HUDEP-2 (cell line): ENCODE measurements around the gene GNAQ.
"Not testable (repeated sequence)": the region's sequence is repeated elsewhere in the genome, so short reads cannot be mapped to it uniquely, and the experiment has no call there.

ENCODE experiments used
- DNase-seq, 76 experiments: peaks; one replicate each; lab custom pipeline; 2025; ENCODE audit not compliant: unreplicated experiment in 76 of 76; lab: John Stamatoyannopoulos, UW

GNAQ gene

GRCh38 chr9:77760919-77761318 lies 270.7 kb downstream of the GNAQ start:
- not testable (repeated sequence) for DNase-seq

- DNase-seq = no peak
Measured at GRCh38 chr9:77759391-77759790, 272.2 kb downstream of the GNAQ start.

- peak in 3 of 76 experiments; percentile 7 to 16 (median 9) for DNase-seq
Measured at GRCh38 chr9:77756449-77756848, 275.2 kb downstream of the GNAQ start.

GRCh38 chr9:77753180-77753579 lies 278.4 kb downstream of the GNAQ start:
- DNase-seq = no peak

- DNase-seq = no peak
Measured at GRCh38 chr9:77752554-77752953, 279.1 kb downstream of the GNAQ start.

- DNase-seq = peak in 15 of 76 experiments; percentile 4 to 39 (median 15)
Measured at GRCh38 chr9:77751341-77752091, 280.1 kb downstream of the GNAQ start.

GRCh38 chr9:77750981-77751340 lies 280.6 kb downstream of the GNAQ start:
- no peak for DNase-seq

- no peak for DNase-seq
Measured at GRCh38 chr9:77750284-77750683, 281.3 kb downstream of the GNAQ start.

GRCh38 chr9:77748214-77748772 lies 283.3 kb downstream of the GNAQ start:
- DNase-seq = no peak

GRCh38 chr9:77747163-77747562 lies 284.4 kb downstream of the GNAQ start:
- DNase-seq = no peak

- DNase-seq = no peak
Measured at GRCh38 chr9:77744841-77745430, 286.7 kb downstream of the GNAQ start.

- no peak for DNase-seq
Measured at GRCh38 chr9:77743386-77743785, 288.2 kb downstream of the GNAQ start.

GRCh38 chr9:77738932-77739331 lies 292.7 kb downstream of the GNAQ start:
- DNase-seq = no peak

GRCh38 chr9:77735494-77735893 lies 296.1 kb downstream of the GNAQ start:
- no peak for DNase-seq

GRCh38 chr9:77731930-77732329 lies 299.7 kb downstream of the GNAQ start:
- no peak for DNase-seq

GRCh38 chr9:77731008-77731698 lies 300.5 kb downstream of the GNAQ start:
- DNase-seq = no peak

- no peak for DNase-seq
Measured at GRCh38 chr9:77729177-77729576, 302.4 kb downstream of the GNAQ start.

GRCh38 chr9:77726814-77727213 lies 304.8 kb downstream of the GNAQ start:
- no peak for DNase-seq

- no peak for DNase-seq
Measured at GRCh38 chr9:77726289-77726688, 305.3 kb downstream of the GNAQ start.

- no peak for DNase-seq
Measured at GRCh38 chr9:77725820-77726219, 305.8 kb downstream of the GNAQ start.

GRCh38 chr9:77725046-77725694 lies 306.4 kb downstream of the GNAQ start:
- no peak for DNase-seq
